Gastroesophageal sphincter (tissue), 3 donors: ENCODE results near the gene PDPR.
"Not testable (repeated sequence)": the region's sequence is repeated elsewhere in the genome, so short reads cannot be mapped to it uniquely, and the experiment has no call there.

Source experiments
- POLR2A ChIP-seq, 2 donors: fragments of 450-650 bp; IDR thresholded peaks; one replicate each; pipeline ENCODE4 v1.6.1; 2017; ENCODE audit warnings: antibody characterized with exemption in 2 of 2, mild to moderate bottlenecking in 2 of 2, moderate library complexity in 1 of 2
- POLR2AphosphoS5 ChIP-seq: sonication (generic); formaldehyde crosslinking; IDR thresholded peaks from one replicate; pipeline ENCODE4 v1.6.1; 2017; ENCODE audit warnings: antibody characterized with exemption
- TF ChIP-seq, protein P1 (sequence below), 4 experiments: fragments of 200-600 bp in 2 of 4; fragments of 450-650 bp in 2 of 4; sonication (generic) in 1 of 4; IDR thresholded peaks; one replicate each; pipeline ENCODE4 v1.5.1; 2017 to 2019; ENCODE audit warnings: antibody characterized with exemption in 4 of 4, mild to moderate bottlenecking in 2 of 4, moderate library complexity in 2 of 4

DNA sequence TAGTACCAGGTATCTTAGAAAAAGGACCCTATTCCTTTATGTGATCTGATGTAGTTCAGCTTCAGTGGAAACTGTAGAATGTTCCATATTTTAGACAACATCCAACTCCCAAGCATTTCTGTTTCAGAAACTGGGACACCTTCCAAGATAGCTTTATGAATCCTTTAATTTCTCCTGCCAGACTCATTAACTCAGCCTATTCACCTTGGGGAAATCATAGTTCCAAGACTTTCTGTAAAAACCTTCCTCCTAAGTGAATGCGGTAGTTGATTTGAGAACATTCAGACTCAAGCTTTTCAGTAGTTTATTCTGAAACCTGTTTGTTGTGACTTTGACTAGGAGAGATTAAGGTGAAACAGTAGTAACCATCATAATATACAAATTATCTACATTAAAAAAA lies 20.0 kb upstream of the PDPR start:
- TF ChIP-seq, protein P1, sequence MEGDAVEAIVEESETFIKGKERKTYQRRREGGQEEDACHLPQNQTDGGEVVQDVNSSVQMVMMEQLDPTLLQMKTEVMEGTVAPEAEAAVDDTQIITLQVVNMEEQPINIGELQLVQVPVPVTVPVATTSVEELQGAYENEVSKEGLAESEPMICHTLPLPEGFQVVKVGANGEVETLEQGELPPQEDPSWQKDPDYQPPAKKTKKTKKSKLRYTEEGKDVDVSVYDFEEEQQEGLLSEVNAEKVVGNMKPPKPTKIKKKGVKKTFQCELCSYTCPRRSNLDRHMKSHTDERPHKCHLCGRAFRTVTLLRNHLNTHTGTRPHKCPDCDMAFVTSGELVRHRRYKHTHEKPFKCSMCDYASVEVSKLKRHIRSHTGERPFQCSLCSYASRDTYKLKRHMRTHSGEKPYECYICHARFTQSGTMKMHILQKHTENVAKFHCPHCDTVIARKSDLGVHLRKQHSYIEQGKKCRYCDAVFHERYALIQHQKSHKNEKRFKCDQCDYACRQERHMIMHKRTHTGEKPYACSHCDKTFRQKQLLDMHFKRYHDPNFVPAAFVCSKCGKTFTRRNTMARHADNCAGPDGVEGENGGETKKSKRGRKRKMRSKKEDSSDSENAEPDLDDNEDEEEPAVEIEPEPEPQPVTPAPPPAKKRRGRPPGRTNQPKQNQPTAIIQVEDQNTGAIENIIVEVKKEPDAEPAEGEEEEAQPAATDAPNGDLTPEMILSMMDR (IDR thresholded peaks at IDR 0.05) = not testable (repeated sequence)
- TF ChIP-seq POLR2AphosphoS5; POLR2A (IDR thresholded peaks at IDR 0.05): not testable (repeated sequence)
